K562 (cell line): ENCODE results near the gene BANF2. TPM values are rescaled to one million over a fixed set of nuclear protein-coding genes. Genes with fewer than 3 reads are reported as not detected.
A peak's percentile ranks its signal among the peaks of the same experiment; 100 is the strongest.

Source experiments
- ATAC-seq: fragments of 200-7000 bp; cut with Tn5 transposase; 3 replicates; pipeline ENCODE4 v1.9.1; 2020; ENCODE audit warnings: moderate library complexity
- BruUV-seq: library from RNA; stranded (reverse); fragments of 400-500 nt; replicated peaks from 2 replicates; lab custom pipeline; 2021; lab: Mats Ljungman, UMichigan
- CTCF ChIA-PET: fragments of 300-600 bp; formaldehyde crosslinking; extraction: SDS; loops from one replicate; lab custom pipeline; 2021; ENCODE audit warnings: low intra/inter-chr PET ratio; lab: Yijun Ruan, JAX
- POLR2A ChIA-PET: fragments of 300-600, 350-650 bp; sonication (Branson Sonifier 250); formaldehyde crosslinking; extraction: SDS; loops from one replicate; lab custom pipeline; 2021; ENCODE audit warnings: antibody characterized with exemption, inconsistent platforms; lab: Yijun Ruan, JAX
- DNase-seq, 4 experiments: peaks; one replicate each; pipeline versions ENCODE4 v3.0.0 to v3.0.0-alpha.2; 2011 to 2018; ENCODE audit warnings: low spot score in 3 of 4, mixed read lengths in 3 of 4; ENCODE audit errors: extremely low read depth in 1 of 4
- FAIRE-seq: peaks from 2 replicates; lab custom pipeline; 2011; peaks lifted over from hg19 to GRCh38; lab: Jason Lieb, UNC
- H2AFZ ChIP-seq: 2 replicates; pipeline ENCODE4 v1.6.0; 2011; ENCODE audit warnings: low read depth, low read length, control low read depth, inconsistent platforms
- H3K27ac ChIP-seq: fragments of 200-600 bp; 3 replicates; pipeline ENCODE4 v1.8.0; 2011; ENCODE audit warnings: low read depth, mild to moderate bottlenecking, control low read depth, inconsistent platforms, low read length, moderate library complexity, mixed read lengths; ENCODE audit errors: extremely low read depth
- H3K27me3 ChIP-seq, 2 experiments: fragments of 300-600 bp in 1 of 2; 2 replicates in 1 of 2; 3 replicates in 1 of 2; pipeline versions ENCODE4 v1.6.0 to v1.8.0; 2011; ENCODE audit warnings: inconsistent platforms in 2 of 2, low read length in 2 of 2, mild to moderate bottlenecking in 1 of 2, mixed read lengths in 1 of 2, moderate library complexity in 1 of 2; ENCODE audit not compliant: control insufficient read depth in 2 of 2, insufficient read depth in 2 of 2
- H3K36me3 ChIP-seq: fragments of 300-600 bp; 3 replicates; pipeline ENCODE4 v1.8.0; 2011; ENCODE audit warnings: mild to moderate bottlenecking, low read length, inconsistent platforms; ENCODE audit not compliant: control insufficient read depth, insufficient read depth
- H3K4me1 ChIP-seq, 2 experiments: fragments of 200-600 bp in 1 of 2; replicated peaks in 1 of 2; 2 replicates in 1 of 2; 3 replicates in 1 of 2; pipeline versions ENCODE4 v1.5.1 to v1.8.0; 2011; ENCODE audit warnings: inconsistent platforms in 2 of 2, low read length in 2 of 2, mild to moderate bottlenecking in 1 of 2, mixed read lengths in 1 of 2, moderate library complexity in 1 of 2; ENCODE audit not compliant: control insufficient read depth in 2 of 2, insufficient read depth in 2 of 2
- H3K4me2 ChIP-seq: 2 replicates; pipeline ENCODE4 v1.6.1; 2011; ENCODE audit warnings: low read length, control low read depth, inconsistent platforms, mixed read lengths; ENCODE audit not compliant: insufficient read depth
- H3K4me3 ChIP-seq: fragments of 200-600 bp; sonication (generic), shearing (Covaris generic); 2 replicates; pipeline ENCODE4 v1.5.1; 2016; ENCODE audit warnings: control low read depth, inconsistent platforms
- H3K79me2 ChIP-seq: fragments of 200-600 bp; 3 replicates; pipeline ENCODE4 v1.8.0; 2011; ENCODE audit warnings: low read length, inconsistent platforms; ENCODE audit not compliant: control insufficient read depth, insufficient read depth
- H3K9ac ChIP-seq, 2 experiments: 2 replicates each; pipeline versions ENCODE4 v1.6.0 to v1.6.1; 2011; ENCODE audit warnings: low read depth in 2 of 2, low read length in 2 of 2, control low read depth in 1 of 2, inconsistent platforms in 1 of 2, mild to moderate bottlenecking in 1 of 2, mixed read lengths in 1 of 2; ENCODE audit not compliant: insufficient read depth in 1 of 2
- H3K9me1 ChIP-seq: one replicate; pipeline ENCODE4 v1.6.0; 2011; ENCODE audit warnings: inconsistent platforms, mild to moderate bottlenecking, low read length, moderate library complexity; ENCODE audit not compliant: control insufficient read depth, insufficient read depth
- H3K9me3 ChIP-seq: replicated peaks from 2 replicates; pipeline ENCODE4 v1.5.1; 2011; ENCODE audit warnings: low read depth, low read length, inconsistent platforms; ENCODE audit not compliant: control insufficient read depth, insufficient read depth
- H4K20me1 ChIP-seq: replicated peaks from 2 replicates; pipeline ENCODE4 v1.6.1; 2011; ENCODE audit warnings: low read length, inconsistent platforms, mixed read lengths; ENCODE audit not compliant: control insufficient read depth, insufficient read depth
- BACH1 ChIP-seq: fragments of 200-800 bp; sonication (Bioruptor generic); IDR thresholded peaks from 2 replicates; pipeline ENCODE4 v1.6.1; 2016; ENCODE audit warnings: missing genetic modification characterization, missing compliant biosample characterization
- ELF4 ChIP-seq: fragments of 450-650 bp; formaldehyde crosslinking; IDR thresholded peaks from 2 replicates; pipeline ENCODE4 v1.4.0; 2022; ENCODE audit warnings: missing genetic modification characterization
- SAFB ChIP-seq: fragments of 200-400 bp; formaldehyde crosslinking; IDR thresholded peaks from 2 replicates; pipeline ENCODE4 v1.6.1; 2017; ENCODE audit warnings: low read depth, low read length, borderline replicate concordance
- SMC3 ChIP-seq: conservative IDR thresholded peaks from 2 replicates; pipeline ENCODE4 v1.6.1; 2011; ENCODE audit warnings: low read depth, low read length, improper control_type of control experiment; ENCODE audit not compliant: insufficient read depth
- ZNF354B ChIP-seq: fragments of 250-450 bp; sonication (Bioruptor Pico); IDR thresholded peaks from 2 replicates; pipeline ENCODE4 v1.4.0; 2020
- WGBS: fragments of 100-300 bp; shearing (Covaris generic); methylation state at CpG from one replicate; pipeline ENCODE4 v1.1.6; 2016; ENCODE audit warnings: low coverage, mixed read lengths; ENCODE audit not compliant: insufficient coverage; ENCODE audit errors: missing lambda C conversion rate; 5-methylcytosine and 5-hydroxymethylcytosine counted together
- in situ Hi-C: fragments of 300-500 bp; cut with MboI; formaldehyde crosslinking; loops from 4 replicates; pipeline ENCODE4 v1.15.0; 2018; ENCODE audit warnings: inconsistent platforms, mixed read lengths
- intact Hi-C: fragments of 100-400 bp; cut with micrococcal nuclease; formaldehyde crosslinking; loops from 2 replicates; pipeline ENCODE4 v1.14.2; 2022
- polyA plus RNA-seq, 8 experiments: library from polyadenylated mRNA; depleted of rRNA in 4 of 8; stranded (reverse) in 5 of 8; unstranded in 3 of 8; fragments of >200 nt; fragmentation: Nextera tagmentation in 2 of 8; fragmentation: Illumina TruSeq in 1 of 8; extraction: Ambion mirVana in 2 of 8; extraction: Trizol in 1 of 8; gene quantifications; 2 replicates each; pipeline versions ENCODE4 v1.2.1 to v1.2.3, GENCODE V29; 2011 to 2014; ENCODE audit warnings: inconsistent platforms in 1 of 8, missing spikeins in 1 of 8
- total RNA-seq, 7 experiments: library from RNA; depleted of rRNA in 6 of 7; stranded (reverse); fragments of >200 nt in 6 of 7; fragmentation: Illumina TruSeq in 2 of 7; extraction: Trizol in 2 of 7; gene quantifications; 2 replicates each; pipeline versions ENCODE4 v1.2.1 to v1.2.3, GENCODE V29; 2011 to 2021; ENCODE audit warnings: low replicate concordance in 1 of 7
- TF ChIP-seq, protein P1 (sequence below): fragments of 450-650 bp; IDR thresholded peaks from 2 replicates; pipeline ENCODE4 v1.6.1; 2016; ENCODE audit warnings: antibody characterized with exemption
- TF ChIP-seq, protein P2 (sequence below): fragments of 250-450 bp; sonication (Bioruptor Pico); IDR thresholded peaks from 2 replicates; pipeline ENCODE4 v1.9.0; 2021; ENCODE audit warnings: mild to moderate bottlenecking
- TF ChIP-seq, protein P3 (sequence below), 2 experiments: fragments of 450-650 bp; IDR thresholded peaks; 2 replicates each; pipeline ENCODE4 v1.6.1; 2016; ENCODE audit warnings: mild to moderate bottlenecking in 2 of 2, borderline replicate concordance in 1 of 2, low read depth in 1 of 2, moderate library complexity in 1 of 2

The BANF2 gene
- total and polyA plus RNA-seq, 9 of the 15 experiments (the other 6 are each of a cell fraction or from before 2014, with no cell fraction given): not detected

DNA sequence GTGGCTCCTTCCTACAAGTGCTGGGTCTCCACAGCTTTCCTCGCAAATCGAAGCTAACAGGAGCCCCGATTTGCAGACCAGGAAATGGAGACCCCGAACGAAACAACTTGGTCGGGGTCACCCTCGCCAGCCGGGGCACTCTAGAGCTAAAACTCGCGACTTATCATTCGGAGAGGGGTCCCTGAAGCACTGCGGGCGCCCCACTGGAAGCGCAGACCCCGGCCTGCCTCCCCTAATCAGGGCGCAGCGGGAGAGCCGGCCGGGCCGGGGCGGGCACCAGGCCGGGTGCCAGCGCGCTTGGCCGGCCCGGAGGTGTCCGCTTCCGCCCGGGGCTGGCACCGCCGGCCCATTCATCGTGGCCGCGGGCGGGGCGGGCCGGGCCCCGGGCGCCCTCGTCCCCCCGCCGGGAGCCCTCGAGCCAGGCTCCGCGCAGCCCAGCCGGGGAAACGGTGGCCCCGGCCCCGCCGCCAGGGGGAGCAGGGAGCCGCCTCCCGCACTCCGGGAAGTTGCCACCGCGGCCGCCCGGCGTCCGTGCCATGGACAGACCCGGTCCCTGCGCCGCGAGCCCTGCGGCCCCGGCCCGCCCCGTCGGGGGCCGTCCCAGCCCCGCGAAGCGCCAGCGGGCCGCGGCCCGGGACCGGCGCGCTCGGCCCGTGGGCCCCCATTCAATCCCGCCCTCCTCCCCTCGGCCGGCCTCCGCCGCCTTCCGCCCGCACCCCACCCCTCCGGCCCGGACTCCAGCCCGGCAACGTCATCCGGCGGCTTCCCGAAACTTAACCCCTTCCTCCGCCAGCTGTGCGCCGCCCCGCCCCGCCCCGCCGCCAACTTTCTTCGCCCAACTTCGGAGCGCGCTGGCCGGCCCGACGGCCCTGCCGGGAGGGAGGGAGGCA lies 18.7 kb upstream of the BANF2 start:
- CTCF ChIA-PET: interaction anchor here (1.0 to 1.1 kb wide), 2 partner anchors 258 to 315 kb away, joined by 3 to 4 read pairs; no protein-coding TSS in a partner anchor
- peak overlapping the region; percentile 63; the same call in 2 of the 3 replicates for H3K27ac ChIP-seq
- in situ Hi-C loops (no loop called here), intact Hi-C loops (loop anchor here (10.0 kb wide), 2 partner anchors 214 to 314 kb away; no protein-coding TSS in a partner anchor)
- H3K79me2 ChIP-seq: peaks cover 47% of the 10 kb centered on the region
- peaks cover 7% of the 10 kb centered on the region; the same call in 1 of the 2 replicates for H4K20me1 ChIP-seq
- peaks cover 14 to 29% of the 10 kb centered on the region in 2 experiments for H3K4me1 ChIP-seq
- H3K4me3 ChIP-seq: peak overlapping the region; percentile 65
- POLR2A ChIA-PET: interaction anchor here (0.5 to 2.7 kb wide), 8 partner anchors 10 to 286 kb away, joined by 3 to 10 read pairs (median 4); no protein-coding TSS in a partner anchor
- peak overlapping the region; percentile 68; the same call in 1 of the 2 replicates for H2AFZ ChIP-seq
- no TSS peak for BruUV-seq
- peaks cover 3% of the 10 kb centered on the region for H3K9me1 ChIP-seq
- peak overlapping the region; percentile 51 to 92; a peak in 3 of 4 replicates for H3K9ac ChIP-seq
- DNase-seq: peak; percentile 65 to 81 (median 70)
- peak; percentile 34 for ATAC-seq
- H3K4me2 ChIP-seq: peak overlapping the region; percentile 66
- WGBS: 2% methylated on average over 26 of the region's 110 CpGs
- peaks cover 23% of the 10 kb centered on the region; the same call in 2 of the 3 replicates for H3K36me3 ChIP-seq
- H3K27me3 ChIP-seq: peaks cover 8 to 16% of the 10 kb centered on the region in 2 experiments
- peaks cover 2% of the 10 kb centered on the region; the same call in 1 of the 2 replicates for H3K9me3 ChIP-seq
- FAIRE-seq: no peak
- TF ChIP-seq, protein P1, sequence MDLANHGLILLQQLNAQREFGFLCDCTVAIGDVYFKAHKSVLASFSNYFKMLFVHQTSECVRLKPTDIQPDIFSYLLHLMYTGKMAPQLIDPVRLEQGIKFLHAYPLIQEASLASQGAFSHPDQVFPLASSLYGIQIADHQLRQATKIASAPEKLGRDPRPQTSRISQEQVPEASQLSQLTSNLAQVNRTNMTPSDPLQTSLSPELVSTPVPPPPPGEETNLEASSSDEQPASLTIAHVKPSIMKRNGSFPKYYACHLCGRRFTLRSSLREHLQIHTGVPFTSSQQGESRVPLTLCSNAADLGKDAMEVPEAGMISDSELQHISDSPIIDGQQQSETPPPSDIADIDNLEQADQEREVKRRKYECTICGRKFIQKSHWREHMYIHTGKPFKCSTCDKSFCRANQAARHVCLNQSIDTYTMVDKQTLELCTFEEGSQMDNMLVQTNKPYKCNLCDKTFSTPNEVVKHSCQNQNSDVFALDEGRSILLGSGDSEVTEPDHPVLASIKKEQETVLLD: no peak
- TF ChIP-seq, protein P2, sequence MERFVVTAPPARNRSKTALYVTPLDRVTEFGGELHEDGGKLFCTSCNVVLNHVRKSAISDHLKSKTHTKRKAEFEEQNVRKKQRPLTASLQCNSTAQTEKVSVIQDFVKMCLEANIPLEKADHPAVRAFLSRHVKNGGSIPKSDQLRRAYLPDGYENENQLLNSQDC: no peak
- no peak for TF ChIP-seq BACH1 (tag)
- peak; percentile 36; the same call in 1 of the 2 replicates for TF ChIP-seq SMC3
- no peak for TF ChIP-seq ELF4 (CRISPR knock-in tag)
- TF ChIP-seq ZNF354B (CRISPR knock-in tag): no peak
- peak; percentile 46; the same call in 1 of the 2 replicates for TF ChIP-seq SAFB
- TF ChIP-seq, protein P3, sequence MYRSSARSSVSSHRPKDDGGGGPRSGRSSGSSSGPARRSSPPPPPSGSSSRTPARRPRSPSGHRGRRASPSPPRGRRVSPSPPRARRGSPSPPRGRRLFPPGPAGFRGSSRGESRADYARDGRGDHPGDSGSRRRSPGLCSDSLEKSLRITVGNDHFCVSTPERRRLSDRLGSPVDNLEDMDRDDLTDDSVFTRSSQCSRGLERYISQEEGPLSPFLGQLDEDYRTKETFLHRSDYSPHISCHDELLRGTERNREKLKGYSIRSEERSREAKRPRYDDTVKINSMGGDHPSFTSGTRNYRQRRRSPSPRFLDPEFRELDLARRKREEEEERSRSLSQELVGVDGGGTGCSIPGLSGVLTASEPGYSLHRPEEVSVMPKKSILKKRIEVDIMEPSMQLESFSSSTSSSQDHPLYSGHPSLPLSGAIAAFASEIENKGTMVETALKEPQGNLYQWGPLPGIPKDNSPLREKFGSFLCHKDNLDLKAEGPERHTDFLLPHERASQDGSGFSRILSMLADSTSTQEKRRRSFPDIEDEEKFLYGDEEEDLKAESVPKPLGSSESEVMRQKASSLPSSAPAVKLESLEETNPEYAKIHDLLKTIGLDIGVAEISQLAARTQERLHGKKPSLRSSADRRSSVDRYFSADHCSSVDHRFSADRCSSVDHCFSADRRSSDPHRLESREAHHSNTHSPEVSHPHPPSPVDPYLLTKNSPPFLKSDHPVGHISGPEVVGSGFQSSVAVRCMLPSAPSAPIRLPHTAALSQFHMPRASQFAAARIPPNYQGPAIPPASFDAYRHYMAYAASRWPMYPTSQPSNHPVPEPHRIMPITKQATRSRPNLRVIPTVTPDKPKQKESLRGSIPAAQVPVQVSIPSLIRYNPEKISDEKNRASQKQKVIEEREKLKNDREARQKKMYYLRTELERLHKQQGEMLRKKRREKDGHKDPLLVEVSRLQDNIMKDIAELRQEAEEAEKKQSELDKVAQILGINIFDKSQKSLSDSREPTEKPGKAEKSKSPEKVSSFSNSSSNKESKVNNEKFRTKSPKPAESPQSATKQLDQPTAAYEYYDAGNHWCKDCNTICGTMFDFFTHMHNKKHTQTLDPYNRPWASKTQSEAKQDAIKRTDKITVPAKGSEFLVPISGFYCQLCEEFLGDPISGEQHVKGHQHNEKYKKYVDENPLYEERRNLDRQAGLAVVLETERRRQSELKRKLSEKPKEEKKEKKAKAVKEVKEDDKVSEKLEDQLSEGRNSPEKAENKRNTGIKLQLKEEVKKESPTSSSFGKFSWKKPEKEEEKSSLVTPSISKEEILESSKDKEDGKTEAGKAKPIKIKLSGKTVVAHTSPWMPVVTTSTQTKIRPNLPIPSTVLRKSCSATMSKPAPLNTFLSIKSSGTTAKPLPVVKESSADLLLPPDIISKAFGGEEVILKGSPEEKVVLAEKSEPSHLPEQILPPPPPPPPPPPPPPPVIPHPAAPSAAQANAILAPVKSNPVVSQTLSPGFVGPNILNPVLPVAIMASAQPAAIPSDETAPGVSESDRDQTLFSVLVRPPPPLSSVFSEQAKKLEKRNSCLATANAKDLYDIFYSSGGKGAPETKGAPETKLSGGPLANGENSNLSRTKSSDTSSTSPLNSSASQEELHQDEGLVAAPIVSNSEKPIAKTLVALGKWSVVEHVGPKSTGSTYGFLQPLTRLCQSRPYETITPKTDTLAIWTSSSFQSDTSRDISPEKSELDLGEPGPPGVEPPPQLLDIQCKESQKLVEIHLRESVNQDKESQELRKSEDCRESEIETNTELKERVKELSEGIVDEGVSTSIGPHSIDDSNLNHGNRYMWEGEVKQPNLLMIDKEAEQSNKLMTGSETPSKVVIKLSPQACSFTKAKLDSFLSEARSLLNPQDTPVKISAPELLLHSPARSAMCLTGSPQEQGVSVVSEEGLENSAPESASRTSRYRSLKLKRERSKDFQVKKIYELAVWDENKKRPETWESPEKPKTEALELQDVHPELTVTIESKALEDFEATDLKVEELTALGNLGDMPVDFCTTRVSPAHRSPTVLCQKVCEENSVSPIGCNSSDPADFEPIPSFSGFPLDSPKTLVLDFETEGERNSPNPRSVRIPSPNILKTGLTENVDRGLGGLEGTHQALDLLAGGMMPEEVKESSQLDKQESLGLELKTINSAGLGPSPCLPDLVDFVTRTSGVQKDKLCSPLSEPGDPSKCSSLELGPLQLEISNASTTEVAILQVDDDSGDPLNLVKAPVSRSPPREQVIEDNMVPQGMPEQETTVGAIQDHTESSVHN (IDR thresholded peaks at IDR 0.05; ENCODE audit: borderline replicate concordance in 1 of 2, low read depth in 1 of 2): no peak
